PC-3 (cell line): Measurements from ENCODE around the gene THTPA.

Experiments
- CTCF ChIP-seq: fragments of 300-600 bp; sonication (generic); conservative IDR thresholded peaks from 2 replicates; pipeline ENCODE4 v1.5.1; 2017; ENCODE audit warnings: antibody characterized with exemption, low read depth, mild to moderate bottlenecking, low read length
- EZH2 ChIP-seq: fragments of 300-600 bp; sonication (generic); IDR thresholded peaks from one replicate; pipeline ENCODE4 v1.6.1; 2017; ENCODE audit warnings: antibody characterized with exemption, mild to moderate bottlenecking, low read length; ENCODE audit not compliant: unreplicated experiment
- EZH2phosphoT487 ChIP-seq: fragments of 300-600 bp; sonication (generic); IDR thresholded peaks from 2 replicates; pipeline ENCODE4 v1.6.1; 2018; ENCODE audit warnings: mild to moderate bottlenecking, antibody characterized with exemption, low read length, borderline replicate concordance

GRCh38 chr14:23542261-23542660 is 13.8 kb upstream of the THTPA start:
- TF ChIP-seq CTCF (no peak), EZH2 (no peak), EZH2phosphoT487 (no peak)
